Measurements from ENCODE around the gene STAG2.
"Not testable (repeated sequence)": the region's sequence is repeated elsewhere in the genome, so short reads cannot be mapped to it uniquely, and the experiment has no call there.

Gene STAG2

DNA sequence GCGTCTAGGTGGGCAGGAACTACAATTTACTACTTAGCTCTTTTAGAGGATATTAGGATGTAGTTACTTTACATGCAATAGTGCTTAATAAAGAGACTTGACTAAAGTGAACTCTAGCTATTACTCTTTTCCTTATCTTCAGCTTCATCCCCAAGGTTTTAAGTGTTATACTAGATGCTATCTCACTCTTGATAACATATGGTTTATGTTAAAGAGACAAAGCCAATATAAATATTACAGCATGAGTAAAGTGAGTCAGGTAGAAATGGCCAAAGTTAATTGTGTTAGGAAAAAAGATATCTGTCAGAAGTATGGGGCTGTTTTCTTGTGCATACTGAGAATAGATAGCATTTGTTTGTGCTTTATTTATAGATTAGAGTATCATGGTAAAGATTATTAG, 80.5 kb downstream of the STAG2 start:
- no peak for ATAC-seq

DNA sequence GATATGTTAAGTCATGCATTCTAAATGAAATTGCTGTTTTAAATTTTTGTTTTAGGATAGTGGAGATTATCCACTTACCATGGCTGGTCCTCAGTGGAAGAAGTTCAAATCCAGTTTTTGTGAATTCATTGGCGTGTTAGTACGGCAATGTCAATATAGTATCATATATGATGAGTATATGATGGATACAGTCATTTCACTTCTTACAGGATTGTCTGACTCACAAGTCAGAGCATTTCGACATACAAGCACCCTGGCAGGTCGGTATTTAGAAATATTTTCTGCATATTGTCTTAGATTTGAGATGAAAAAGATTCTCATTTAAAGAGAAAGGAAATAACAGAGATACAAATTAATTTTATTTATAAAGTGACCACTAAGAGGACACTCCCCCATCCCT, 83.6 kb downstream of the STAG2 start:
- ATAC-seq: no peak
- DNase-seq: no peak

More for the DNA sequence above, 80.5 kb downstream of the STAG2 start:
- no peak for DNase-seq

DNA sequence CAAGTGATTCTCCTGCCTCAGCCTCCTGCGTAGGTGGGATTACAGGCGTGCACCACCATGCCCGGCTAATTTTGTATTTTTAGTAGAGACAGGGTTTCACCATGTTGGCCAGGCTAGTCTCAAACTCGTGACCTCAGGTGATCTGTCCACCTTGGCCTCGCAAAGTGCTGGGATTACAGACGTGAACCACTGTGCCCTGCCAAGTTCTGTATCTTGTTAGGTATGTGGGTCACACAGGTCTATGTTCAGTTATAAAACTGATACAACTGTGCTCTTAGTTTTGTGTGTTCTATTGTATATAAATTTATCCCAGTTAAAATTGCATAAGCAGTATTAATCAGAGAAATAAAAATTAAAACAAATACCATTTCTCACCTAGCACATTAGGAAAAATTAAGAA, 122.9 kb downstream of the STAG2 start:
- not testable (repeated sequence) for DNase-seq, ATAC-seq

DNA sequence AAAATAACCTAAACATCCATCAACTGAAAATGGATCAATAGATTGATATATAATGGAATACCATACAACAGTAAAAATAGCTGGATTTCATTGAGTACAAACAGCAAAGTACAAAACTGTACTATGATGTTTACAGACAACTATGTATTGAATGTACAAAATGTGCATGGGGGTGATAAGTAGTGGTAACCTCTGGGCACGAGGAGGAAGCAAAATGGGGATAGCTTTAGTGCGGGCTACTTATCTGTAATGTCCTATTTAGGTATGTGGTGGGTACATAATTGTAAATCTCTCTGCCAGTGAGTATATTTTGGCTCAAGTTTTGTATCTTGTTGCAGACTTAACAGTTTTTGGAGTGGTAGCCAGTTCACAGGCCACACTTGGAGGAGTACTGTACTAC, 123.6 kb downstream of the STAG2 start:
- DNase-seq (no peak), ATAC-seq (no peak)

DNA sequence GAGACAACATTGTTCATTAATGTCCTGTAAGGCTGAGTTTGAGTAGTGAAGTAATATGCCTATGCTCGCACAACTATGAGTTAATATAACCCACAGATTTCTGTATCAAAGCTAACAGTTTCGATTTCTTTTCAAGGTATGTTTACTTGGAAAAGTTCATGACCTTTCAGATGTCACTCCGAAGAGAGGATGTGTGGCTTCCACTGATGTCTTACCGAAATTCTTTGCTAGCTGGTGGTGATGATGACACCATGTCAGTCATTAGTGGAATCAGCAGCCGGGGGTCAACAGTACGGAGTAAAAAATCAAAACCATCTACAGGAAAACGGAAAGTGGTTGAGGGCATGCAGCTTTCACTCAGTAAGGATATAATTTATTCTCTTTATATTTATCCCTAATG, 124.9 kb downstream of the STAG2 start:
- peak; percentile 89 for ATAC-seq
- DNase-seq: peak; percentile 9

DNA sequence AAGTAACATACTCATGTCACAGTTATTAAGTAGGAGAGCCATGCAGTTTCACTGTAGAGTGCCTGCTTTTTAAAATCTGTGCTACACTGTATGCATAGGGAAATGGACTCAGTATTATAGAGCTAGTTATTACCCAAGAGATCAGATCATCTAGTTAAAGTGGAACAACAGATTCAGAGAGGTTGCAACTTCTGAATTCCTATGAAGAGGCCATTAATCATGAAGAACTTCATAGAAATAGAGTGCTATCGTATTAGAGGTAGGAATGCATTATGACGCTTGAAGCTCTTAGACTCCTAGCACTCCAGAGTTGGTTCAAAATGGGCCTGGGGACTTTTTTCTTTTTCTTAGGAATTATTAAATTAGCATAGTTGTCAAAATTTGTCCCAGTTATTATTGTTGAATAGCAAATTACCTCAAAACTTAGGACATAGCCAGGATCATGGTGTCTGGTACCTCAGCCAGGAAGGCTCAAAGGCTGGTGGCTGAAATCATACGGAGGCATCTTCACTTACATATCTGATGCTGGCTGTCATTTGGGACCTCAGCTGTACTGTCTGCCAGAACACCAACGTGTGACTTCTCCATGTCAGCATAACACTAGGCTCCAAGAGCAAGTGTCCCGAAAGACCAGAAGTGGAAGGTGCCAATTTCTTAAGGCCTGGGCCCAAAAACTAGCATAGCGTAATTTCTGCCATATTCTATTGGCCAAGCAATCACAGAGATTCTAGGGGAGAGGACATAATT, 125.7 kb downstream of the STAG2 start:
- no peak for ATAC-seq
- no peak for DNase-seq

DNA sequence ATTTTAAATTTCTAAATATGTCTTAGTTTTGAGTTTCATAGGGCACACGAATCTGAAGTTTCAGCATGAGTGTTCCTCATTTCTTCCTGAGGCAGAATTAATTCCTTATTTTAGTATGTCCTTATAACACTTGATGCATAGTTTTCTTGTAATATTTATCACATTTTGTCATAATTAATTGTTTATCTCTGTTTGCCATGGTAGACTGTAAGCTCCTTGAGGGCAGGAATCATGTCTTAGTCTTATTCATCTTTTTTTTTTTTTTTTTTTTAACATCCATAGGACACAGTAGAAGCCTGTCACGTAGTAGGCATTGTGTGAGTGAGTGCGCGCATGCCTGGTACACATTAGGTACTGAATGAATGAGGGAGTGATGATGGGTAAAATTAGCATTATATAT, 131.7 kb downstream of the STAG2 start:
- ATAC-seq (no peak), DNase-seq (no peak)

DNA sequence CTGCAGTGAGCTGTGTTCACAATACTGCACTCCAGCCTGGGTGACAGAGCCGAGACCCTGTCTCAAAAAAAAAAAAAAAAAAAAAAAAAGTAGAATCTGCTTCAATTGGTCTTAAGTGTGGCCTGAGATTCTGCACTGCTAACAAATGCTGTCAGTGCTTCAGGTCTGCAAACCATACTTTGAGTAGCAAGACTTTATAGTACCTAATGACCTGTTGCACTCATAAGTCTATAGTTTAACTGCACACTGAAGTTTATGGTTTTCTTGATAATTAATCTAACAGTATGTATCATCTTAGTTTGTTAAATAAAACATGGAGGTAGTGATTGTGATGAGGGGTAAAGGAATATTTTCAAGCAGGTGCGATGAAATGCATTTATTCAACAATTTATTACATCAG, 135.6 kb downstream of the STAG2 start:
- DNase-seq: no peak
- ATAC-seq: no peak

DNA sequence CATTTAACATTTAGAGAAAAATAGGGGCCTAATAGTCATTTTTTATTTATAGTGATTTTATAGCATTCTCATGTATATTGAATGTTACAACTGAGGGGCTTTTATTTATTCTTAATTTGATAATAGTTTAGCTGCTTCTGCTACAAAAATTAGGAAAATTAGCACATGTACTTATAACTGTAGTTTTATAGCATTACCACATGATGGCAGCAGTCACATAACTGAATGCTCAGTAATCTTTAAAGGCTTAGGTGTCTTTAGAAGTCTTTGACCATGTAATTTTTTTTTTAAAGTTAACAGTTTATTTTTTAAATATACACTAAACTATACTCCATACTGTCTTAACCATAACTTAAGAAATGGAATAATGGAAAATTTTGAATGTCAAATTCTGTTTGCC, 136.6 kb downstream of the STAG2 start:
- no peak for DNase-seq
- no peak for ATAC-seq

DNA sequence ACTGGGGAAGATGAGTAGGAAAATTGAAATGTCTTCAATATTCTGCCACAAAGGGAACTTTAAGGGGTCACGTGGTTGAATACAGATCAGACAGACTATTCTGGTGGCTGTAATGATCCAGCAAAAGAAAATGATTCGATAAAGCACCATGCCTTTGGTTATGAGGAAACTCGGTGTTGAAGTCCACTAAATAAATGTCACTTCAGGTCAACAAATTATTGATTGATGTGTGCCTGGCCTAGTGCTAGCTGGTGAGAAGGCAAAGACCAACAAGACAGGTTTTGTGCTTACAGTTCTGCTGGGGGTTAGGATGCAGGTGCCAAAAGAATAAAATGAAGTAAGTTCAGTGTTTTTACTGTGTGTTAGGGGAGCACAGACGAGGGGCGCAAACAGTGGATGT, 142.5 kb downstream of the STAG2 start:
- ATAC-seq (no peak), DNase-seq (no peak)

DNA sequence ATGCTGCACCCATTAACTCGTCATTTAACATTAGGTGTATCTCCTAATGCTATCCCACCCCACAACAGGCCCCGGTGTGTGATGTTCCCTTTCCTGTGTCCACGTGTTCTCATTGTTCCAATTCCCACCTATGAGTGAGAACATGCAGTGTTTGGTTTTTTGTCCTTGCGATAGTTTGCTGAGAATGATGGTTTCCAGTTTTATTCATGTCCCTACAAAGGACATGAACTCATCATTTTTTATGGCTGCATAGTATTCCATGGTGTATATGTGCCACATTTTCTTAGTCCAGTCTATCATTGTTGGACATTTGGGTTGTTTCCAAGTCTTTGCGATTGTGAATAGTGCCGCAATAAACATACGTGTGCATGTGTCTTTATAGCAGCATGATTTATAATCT, 143.0 kb downstream of the STAG2 start:
- ATAC-seq: not testable (repeated sequence)

DNA sequence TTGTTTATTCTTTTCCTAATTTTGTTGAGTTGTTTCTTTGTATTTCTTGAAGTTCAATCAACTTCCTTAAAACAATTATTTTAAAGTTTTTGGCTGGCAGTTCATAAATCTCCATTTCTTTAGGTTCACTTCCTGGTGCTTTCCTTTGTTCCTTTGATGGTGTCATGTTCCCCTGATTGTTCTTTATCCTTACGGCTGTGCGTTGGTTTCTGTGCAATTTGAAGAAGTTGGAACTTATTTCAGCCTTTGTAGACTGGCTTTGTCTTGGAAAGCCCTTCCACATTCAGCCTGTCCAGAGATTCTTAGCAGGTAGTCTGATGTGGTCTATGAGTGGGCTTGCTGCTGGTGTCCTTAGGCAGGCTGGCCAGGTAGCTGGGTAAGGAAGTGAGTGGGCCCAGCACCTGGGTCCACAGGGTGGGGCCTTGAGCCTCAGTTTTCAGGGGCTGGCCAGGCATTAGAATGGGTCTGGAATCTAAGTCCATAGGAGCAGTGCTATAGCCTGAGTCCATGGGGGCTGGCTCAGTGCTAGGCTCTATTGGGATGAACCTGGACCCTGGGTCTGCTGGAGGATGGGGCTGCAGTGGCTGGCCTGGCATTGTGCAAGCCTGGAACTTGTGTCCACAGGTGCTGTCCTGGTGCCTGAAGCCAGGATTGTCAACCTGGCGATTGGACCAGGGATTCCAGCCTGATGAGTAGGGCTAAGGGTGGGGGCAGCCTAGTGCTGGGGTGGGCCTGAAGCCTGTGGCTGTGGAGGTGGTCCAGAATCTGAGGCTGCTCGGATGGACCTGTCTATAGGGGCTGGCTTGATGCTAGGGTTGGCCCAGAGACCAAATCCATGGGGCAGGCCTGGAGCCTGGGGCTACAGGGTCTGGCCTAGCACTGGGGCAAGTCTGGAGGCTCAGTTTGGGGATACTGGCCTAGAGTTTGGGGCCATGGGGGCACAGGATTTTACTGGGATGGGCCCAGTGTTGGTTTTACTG, 152.4 kb downstream of the STAG2 start:
- no peak for DNase-seq
- no peak for ATAC-seq

More for the DNA sequence above, 143.0 kb downstream of the STAG2 start:
- DNase-seq: not testable (repeated sequence)

DNA sequence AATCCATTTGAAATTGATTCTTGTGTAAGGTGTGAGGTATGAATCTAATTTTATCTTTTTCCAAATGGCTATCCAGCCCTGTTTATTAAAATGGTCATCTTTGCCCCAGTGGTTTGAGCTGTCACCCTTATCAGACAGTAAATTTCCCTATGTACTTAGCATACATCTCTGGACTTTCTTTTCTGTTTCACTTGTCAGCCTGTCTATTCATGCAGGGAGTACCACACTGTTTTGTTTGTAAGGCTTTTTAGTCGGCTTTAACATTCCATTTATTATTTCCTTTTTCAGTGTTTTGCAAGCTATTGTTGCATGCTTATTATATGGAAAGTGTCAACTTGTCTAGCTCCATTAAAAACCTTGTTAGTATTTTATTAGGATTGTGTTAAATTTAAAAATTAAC, 155.8 kb downstream of the STAG2 start:
- DNase-seq (no peak), ATAC-seq (no peak)

DNA sequence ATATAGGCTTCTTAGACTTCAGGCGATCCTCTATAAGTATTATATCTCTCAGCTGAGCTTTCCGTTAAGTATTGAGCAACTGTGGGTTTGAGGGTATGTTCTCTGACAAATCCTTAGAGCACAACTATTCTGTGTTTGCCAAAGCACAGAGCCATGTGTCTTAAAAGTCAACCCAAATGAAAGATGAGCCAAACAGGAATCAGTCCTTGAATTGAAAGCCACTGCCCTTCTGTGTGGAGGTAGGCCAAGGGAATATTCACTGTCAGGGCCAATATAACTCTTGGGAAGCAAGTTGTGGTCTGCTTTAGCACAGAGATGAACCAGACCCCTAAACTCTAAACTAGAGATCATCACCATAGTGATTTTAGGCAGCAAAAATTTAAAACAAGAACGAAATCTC, 164.0 kb downstream of the STAG2 start:
- DNase-seq (no peak), ATAC-seq (no peak)

DNA sequence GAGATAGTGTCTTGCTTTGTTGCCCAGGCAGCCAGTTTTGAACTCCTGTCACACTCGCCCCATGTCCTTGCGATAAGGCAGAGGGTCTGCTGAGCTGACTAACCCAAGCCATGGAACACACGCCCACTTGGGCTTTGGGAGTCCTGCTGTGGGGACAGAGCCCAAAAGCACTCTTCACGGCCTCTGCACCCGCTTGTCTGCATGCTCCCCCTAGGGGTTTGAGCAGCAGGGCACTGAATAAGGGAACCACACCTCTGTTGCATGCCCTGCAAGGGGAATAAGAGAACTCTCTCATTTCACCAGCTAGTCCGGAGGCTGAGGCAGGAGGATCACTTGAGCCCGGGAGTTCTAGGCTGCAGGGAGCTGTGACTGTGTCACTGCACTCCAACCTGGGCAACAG, 166.0 kb downstream of the STAG2 start:
- no peak for DNase-seq
- ATAC-seq: no peak

DNA sequence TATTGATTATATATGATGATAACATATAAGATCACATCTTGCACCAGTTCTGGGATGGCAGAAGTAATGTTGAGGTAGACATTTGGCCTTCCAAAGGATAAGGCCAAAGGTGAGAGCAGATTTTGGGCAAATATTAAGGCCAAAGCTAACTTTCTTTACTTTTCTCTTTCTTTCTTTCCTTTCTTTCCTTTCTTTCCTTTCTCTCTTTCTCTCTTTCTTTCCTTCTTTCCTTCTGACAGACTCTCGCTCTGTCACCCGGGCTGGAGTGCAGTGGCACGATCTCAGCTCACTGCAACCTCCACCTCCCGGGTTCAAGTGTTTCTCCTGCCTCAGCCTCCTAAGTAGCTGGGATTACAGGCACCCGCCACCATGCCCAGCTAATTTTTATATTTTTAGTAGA, 170.9 kb downstream of the STAG2 start:
- not testable (repeated sequence) for ATAC-seq

DNA sequence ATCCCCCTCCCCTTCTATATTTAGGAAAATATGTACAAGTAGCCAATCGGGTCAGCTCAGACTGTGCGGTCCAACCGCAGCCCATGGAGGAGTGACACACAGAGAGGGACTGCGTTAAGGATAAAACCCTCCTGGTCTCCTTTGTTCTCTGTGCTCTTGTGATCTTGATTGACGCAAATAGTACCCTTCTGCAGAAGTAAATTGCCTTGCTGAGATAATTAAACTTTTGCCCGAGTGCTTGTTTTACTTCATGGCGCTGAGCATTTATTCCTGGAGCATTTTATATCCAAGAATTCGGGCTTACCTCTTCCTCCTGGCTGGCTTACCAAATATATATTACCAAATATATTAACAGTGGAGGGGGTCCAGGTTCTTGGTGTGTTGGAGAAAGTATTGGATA, 184.2 kb downstream of the STAG2 start:
- ATAC-seq (no peak), DNase-seq (no peak)

More for the DNA sequence above, 170.9 kb downstream of the STAG2 start:
- not testable (repeated sequence) for DNase-seq

DNA sequence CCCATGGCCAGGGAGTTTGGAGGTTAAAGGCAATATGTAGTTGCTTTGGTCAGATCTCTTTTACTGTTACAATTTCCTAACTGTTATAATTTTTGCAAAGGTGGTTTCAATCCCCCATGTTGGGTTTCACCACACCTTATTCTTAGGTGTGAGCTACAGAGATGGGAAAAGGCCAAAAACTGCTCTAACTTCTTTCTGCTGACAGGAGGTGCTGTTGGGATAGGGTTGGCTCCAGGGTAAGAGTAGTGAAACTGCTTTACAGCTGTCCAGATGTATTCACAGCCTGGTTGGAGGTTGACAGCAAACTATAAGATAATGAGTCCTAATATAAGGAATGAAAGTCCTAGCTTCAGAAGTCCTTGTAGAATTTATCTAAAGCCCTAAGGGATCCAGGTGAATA, 189.7 kb downstream of the STAG2 start:
- DNase-seq (no peak), ATAC-seq (no peak)

Data from stimulated activated naive CD8-positive, alpha-beta T cell treated with anti-CD3 and anti-CD28 coated beads, Interleukin-15, Interleukin-2, amounts not matched to agents 100 U/mL and 50 U/mL, for 24 hours (primary cell).